ENCODE measurements around the gene MTMR3.
"Not testable (repeated sequence)": the region's sequence is repeated elsewhere in the genome, so short reads cannot be mapped to it uniquely, and the experiment has no call there.

MTMR3 gene

DNA sequence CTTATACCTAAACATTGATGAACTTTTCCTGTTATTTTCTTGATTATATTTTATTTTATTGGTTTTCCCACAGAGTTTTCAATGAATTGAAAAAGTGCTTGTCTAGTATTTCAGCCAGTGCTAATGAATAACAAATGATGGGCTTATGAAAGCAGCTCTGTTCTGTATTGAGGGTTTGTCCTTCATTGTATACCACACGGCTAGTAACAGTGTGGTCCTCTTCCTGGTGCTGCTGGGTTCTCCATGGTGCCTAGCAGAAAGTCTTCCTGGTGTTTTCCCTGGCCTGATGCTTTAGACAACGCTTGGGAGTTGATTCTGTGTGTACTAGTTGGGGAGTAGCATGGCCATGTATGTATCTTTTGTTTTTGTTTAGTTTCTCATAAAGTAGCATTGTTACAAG is 89.1 kb downstream of the MTMR3 start:
- no peak for DNase-seq

DNA sequence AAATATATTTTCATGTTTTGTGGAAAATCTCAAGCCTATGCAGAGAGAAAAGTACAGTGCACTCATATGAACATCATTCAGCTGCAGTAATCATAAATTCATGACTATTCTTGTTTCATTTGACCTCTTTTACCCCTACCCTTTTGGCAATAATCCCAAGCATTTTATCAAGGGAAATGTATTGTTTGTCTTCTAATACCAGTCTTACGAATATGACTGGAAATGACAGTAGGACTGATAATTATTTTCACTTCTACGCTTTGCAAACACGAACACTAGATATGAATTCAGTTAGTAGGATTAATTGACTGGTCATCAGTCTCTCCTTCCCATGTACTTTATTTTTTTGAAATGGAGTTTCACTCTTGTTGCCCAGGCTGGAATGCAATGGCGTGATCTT is 90.3 kb downstream of the MTMR3 start:
- DNase-seq, result no peak

DNA sequence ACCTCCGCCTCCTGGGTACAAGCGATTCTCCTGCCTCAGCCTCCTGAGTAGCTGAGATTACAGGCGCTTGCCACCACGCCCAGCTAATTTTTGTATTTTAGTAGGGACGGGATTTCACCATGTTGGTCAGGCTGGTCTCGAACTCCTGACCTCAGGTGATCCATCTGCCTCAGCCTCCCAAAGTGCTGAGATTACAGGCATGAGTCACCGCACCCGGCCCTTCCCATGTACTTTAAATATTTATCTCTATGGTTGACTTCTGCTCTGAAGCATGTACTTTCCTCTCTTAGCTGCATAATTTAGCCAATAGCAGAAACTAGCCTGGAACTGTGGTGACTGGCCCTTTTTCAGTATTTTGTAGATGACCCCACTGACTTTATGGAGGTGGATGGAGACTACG is 90.7 kb downstream of the MTMR3 start:
- DNase-seq, result not testable (repeated sequence)

DNA sequence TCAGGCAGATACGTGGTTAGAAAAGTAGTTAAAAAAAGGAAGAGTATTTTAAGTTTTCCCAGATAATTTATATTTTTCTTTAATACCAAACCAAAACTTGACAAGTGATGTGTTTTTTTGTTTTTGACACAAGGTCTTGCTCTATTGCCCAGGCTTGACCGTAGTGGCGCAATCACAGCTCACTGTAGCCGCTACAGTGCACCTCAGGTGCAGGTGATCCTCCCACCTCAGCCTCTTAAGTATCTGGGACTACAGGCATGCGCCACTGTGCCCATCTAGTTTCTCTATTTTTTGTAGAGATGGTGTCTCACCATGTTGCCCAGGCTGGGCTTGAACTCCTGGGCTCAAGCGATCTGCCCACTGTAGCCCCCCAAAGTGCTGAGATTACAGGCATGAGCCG is 92.5 kb downstream of the MTMR3 start:
- no peak for DNase-seq

DNA sequence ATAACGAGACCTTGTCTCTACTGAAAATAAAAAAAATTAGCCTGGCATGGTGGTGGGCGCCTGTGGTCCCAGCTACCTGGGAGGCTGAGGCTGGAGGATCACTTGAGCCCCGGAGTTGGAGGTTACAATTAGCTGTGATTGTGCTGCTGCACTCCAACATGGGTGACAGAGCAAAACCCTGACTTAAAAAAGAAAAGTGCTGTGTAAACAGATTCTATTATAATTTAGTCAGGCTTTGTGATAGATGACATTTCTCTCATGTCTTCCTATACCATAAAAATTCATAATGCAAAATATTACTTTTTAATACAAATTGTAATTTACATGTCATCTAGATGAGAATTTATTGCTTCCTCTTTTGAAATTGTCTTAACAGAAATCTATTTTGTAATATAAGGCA is 94.1 kb downstream of the MTMR3 start:
- no peak for DNase-seq

DNA sequence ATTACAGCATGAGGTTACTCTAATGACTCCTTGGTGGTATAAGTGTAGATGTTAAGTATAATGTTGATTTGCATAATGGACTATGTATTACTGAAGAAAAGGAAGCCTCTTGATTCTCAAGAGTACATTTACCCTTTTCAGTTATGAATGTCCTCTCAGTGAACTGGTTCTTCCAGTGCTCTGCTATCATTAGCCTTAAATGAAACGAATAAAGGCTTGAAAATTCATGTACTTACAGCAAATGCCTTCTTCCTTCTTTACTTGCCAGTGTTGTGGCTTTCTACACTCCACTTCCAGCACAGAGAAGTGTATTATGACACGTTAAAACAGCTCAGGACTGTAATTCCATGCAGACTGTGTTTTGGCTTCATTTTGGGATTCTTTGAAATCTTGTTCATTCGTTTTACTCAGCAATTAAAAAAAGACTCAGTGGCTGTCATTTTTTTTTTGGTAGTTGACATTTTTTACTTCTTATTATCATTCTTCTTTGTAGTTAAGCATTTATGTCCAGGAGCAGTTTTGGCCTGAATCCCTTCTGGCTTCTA is 96.9 kb downstream of the MTMR3 start:
- DNase-seq, result no peak

DNA sequence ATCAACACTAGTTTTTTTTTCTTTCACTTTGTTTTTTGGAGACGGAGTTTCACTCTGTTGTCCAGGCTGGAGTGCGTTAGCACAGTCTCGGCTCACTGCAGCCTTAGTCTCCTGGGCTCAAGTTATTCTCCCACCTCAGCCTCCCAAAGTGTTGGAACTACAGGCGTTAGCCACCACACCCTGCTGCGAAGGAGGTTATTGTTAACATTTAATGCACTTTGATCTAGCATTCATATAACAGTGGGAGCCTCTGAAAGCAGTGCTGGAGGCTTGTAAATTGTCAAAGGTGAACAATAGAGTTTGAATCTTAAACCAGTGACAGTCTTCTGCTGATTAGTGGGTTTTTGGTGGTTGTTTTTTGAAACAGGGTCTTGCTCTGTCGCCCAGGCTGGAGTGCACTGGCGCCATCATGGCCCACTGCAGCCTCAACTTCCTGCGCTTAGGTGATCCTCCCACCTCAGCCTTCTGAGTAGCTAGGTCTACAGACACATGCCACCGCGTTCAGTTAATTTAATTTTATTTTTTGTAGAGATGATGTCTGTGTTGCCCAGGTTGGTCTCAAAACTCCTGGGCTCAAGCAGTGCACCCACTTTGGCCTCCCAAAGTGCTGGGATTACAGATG is 100.4 kb downstream of the MTMR3 start:
- no peak for DNase-seq

DNA sequence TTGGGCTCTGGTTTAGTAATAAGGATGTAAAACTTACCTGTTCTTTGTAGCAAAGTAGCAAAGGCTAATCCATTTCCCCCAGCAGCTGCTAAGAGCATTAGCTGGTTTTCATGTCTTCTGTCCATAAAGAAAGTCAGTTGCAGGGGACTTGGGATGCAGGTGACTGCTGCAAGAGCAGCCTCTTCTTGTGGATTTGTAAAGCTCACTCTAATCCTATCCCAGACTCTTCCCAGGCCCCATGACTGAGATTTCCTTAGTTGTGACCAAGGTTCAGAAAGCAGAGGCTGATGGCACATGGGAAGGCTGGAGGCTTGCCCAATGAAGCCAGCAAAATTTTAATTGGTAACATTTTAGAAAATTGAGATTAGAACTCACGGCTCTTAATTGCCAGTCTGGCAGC is 102.9 kb downstream of the MTMR3 start:
- no peak for DNase-seq

DNA sequence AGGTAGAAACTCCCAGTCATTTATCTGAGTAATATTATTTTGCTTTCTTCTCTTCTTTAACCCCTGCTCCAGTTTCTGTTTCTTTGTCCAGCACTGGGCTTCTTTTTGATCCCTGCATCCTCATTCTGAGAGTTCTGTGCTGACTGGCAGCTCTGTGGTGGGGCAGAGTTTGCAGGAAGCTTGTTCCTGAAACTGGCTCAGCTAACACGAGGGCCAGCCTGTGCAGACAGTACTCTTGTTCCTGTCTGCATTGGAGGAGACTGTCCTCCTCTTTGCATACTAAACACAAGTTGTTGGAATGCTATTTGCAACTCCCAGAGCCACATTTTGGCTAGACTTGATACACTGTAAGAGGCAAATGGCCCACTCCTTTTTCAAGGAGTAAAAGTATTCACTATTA is 104.2 kb downstream of the MTMR3 start:
- peak; percentile 21 for DNase-seq

DNA sequence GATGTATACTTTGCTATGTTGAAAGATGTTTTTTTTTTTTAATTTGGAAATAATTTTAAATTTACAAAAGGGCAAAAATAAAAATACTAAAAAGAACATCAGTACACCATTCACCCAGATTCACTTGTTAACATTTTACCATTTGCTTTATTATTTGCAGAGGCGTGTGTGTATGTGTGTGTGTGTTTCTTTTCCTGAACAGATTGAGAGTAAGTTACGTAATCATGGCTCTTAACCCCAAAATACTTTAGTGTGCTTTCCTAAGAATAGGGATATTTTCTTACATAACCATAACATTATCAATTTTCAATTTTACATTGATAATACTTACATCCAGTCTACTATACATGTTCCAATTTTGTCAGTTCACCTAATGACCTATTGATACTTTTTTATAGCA is 105.7 kb downstream of the MTMR3 start:
- no peak for DNase-seq

DNA sequence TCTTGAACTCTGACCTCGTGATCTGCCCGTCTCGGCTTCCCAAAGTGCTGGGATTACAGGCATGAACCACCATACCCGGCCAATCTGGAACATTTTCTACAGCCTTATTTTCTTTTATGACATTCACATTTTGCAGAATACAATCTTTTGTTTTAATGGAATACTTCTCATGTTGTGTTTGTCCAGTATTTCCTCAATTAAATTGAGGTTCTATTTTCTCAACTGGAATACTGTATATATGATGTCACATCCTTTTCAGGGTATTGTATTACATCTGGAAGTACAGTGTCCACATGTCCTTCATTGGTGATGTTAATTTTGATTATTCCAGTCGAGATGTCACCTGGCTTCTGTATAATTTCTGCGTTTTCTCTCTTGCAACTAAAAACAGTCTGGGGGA is 106.5 kb downstream of the MTMR3 start:
- no peak for DNase-seq

DNA sequence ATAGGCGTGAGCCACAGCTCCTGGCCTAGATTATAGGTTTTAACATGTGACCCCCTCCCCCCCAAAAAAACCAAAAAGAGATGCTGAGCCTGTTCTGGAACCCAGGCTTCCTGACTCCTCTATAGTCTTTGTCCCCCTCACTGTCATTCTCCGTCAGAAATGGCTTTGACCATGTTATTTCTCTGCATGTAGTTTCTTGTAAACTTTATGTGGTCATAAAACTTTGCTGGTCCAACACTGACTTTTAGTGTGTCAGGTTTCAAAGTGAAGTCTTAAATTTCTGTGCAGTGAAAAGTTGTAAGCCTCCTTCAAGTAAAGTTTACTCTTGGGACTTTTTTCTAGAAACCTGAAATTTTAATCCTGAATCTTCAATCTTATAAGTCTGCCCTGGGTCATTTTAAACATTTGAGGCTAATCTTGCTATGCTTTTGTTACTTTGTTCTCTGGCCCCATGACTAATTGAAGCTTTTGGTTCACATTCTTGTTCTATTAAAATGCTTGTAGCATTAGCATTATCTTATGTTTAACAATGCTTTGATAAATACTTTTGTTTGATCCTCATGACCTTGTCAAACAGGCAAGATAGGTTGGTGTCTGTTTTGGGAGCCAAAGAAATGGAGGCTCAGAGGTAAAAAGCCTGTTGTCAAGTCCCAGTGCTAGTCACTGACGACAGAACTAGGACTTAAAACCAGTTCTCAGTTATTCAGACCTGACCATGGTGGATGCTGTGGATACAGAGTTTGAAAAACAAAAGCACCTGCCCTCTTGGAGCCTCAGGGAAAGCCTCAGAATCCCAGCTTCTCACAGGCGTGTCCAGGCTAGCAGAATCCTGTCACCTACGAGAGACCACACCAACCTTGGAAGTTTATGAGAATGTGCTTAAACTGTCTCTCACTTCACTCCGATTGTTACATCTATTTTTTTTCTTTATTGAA is 109.6 kb downstream of the MTMR3 start:
- DNase-seq, result no peak

DNA sequence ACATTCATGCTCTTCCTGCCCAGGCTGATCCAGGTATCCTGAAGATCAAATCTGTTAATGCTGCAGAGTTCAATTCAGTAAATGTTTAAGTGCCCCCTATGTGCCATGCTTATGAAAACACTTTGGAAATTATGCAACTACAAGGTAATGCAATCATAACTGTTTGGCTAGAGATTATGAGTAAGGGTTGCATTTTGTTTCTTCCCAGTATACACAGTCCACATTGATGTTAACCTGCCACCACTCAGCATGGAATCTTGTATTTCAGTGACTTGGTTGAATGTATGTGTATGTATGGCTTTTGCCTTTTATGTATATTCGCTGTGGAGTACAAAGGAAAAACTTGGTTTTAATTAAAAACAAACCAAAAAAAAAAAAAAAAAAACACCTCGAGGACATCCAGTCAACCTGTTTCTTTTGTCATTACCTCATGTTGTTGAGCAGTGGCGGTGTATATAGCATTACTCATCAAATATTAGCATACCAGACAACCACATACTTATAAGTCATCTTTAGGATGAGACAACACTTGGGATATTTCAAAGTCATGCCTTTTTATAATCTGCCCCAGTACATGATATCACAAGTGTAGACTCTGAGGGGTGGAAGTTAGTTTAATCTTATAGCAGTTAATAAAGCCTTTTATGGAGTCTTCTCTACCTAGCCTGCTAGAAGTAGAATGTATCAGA is 111.2 kb downstream of the MTMR3 start:
- peak; percentile 18 for DNase-seq

DNA sequence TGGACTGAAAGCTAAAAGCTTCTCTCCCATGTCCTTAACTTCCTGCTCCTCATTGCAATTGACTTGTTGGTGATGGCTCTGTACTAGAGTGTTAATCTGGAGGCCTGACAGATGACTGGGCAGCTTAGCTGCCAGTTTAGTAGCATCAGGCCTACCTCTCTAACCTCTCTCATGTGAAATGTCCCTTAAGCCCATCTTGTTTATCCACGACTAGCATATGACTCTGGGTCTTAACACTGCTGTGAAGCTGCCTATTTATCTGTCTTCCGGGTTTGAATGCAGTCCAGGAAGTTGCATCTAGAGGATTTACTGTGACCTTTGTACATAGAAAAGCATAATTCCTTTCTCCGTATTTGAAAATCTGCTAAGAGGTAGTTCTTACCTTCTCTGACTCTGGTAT is 112.0 kb downstream of the MTMR3 start:
- no peak for DNase-seq

DNA sequence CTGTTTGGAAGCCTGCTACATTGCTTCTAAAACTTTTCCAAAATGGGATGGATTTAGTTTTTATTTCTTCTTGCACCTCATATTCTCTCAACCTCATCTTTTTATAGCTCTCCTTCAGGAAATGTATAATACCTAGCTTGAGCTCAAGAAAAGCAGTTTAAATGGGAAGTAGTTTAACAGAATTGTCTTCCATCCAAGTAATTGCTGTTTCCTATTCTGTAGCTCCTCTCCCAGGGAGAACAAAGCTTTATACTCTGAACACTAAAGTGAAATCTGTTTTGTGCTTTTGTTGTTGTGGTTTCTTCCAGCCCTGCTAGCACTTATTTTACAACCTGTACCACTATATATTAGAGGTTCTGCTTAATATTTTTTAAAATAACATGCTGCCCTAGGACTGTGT is 114.1 kb downstream of the MTMR3 start:
- no peak for DNase-seq

DNA sequence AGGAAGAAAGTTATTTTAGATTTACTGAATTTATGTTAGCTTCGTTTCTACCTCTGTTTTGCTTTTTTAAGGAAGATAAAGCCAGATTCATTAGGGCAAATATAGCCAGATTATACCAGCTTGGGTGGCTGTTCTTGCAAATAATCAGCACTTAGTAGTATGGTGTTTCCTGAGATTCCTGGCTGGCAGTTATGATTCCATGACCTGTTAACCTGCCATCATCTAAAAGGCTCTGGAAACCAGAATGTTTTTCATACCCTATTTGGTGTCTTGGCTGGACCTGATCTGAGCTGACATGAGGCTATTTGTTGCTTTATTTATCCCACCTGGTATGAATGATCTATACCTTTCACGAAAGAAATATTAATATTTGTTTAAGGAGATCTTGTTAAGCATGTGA is 114.5 kb downstream of the MTMR3 start:
- no peak for DNase-seq

DNA sequence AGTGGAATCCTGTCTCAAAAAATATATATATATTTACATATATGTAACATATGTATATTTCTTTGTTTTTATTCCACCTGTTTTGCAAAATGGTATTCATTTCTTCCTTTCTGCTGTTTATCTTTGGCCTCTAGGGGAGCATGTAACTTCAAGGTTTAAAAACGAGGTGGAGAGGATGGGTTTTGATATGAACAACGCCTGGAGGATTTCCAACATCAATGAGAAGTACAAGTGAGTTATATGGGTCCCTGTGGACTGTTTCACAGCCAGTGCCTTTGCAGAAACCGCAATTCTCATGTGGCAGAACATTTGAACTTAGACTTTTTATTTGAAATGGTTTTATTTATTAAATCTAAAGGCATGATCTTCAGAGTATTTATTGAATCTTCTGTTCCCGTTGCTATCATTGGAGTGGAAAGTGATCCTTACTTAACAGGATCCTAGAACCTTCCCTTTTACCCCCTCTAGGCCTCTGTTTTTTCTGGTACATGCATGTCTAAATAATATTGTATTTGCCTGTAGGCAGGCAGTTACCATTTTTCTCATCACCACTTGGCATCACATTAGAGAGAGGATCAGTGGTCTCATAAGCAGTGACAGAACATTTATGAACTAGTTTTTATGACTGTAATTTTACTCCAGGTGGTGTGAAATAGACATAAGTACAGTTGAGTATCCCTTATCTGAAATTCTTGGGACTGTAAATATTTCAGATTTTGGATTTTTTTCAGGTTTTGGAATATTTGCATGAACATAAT is 115.8 kb downstream of the MTMR3 start:
- DNase-seq, result no peak

DNA sequence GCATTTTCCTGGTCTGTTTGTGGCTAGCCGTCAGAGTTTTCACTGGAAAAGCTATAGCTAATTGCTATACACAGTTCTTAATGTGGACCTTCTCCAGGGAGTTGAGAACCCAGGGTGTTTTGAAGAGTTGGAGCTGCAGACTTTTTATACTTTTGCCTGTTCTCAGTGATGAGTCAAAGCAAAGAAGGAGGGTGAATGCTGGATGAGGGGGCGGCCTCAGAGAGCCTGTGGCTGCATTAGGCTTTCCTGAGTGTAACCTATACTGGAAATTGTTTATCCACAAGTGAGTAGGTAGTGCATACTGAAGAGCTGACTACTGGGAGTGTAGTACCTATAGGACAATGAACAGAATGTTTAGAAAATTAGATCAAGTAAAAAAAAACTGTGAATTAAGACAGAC is 117.6 kb downstream of the MTMR3 start:
- DNase-seq, result no peak

DNA sequence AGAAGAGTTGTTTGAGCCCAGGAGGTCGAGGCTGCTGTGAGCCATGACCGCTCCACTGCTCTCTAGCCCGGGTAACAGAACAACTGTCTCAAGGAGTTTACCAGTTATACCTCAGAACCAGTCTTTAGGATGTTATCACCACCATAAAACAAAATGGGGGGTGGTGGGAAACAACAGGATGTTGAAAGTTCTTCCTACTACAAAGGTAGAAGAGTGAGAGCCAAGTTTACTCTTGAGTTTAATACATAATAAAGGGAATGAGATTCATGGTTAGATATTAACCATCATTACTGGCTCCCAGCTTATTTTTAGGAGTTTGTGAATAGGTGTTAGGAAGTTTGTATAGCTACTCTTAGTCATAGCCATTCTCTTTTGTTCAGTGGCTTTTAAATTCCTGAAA is 118.5 kb downstream of the MTMR3 start:
- no peak for DNase-seq

DNA sequence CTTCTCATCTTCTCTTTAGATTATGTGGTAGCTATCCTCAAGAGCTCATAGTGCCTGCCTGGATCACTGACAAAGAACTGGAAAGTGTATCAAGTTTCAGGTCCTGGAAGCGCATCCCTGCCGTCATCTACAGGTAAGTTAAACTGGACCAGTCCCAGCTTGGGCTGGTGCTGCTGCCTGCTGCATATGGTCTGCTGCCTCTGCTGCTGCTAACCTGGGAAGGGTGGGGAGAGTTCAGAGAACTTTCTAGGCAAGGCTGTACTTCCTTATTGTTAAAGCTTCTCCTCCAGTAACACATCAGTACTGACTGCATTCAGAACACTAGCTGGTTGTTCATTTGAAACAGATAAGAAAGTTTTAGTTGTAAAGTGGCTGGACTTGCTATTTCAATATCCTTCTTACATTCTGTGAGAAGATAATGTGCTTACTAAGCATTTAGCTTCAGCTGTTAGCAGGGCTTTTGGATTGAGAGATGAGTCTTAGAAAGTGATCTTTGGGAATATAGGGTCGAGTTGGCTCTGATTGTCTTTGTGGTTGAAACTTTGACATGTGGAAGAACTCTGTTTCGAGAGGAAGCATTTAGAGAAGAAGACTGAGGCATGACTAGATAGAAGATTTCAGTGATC is 120.0 kb downstream of the MTMR3 start:
- no peak for DNase-seq

DNA sequence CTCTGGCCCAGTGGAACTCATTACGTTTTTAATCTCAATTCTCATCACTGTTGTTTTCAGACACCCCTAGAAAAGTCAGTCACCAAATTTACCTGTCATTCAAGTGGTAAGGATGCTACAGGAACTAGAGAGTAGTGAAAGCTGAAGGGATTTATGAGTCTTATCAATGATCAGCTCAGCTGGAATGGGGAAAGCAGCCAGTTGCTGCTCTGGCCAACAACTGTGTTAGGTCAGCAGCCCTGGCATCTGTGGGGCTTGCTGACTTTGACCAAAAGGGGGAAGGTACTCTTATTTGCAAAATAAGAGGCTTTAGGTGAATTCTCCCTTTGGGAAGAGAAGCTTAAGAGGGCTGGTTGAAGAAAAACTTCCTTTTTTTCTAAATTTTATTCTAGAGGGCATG is 121.1 kb downstream of the MTMR3 start:
- no peak for DNase-seq

DNA sequence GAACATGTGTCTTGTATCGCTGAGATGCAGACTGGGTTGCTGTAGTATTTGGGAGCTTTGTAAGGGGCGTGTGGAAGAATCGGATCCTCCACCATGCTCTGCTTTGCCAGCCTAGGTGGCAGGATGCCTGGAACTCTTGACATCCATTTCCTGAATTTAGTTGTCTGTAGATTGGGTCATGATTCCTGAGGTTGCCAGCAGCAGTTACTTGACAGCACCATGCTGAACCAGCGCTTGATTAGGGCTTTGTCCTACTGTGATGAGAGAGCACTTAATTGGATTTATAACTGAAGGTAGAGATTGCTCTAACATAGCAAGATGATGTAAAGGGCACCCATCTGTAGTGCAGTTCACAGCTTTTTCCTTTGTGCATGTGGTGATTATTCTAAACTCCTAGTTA is 121.7 kb downstream of the MTMR3 start:
- no peak for DNase-seq
